ENCODE results near the gene THADA.

The THADA gene

GRCh38 chr2:43319541-43319940, 276.3 kb downstream of the THADA start:
- Histone ChIP-seq H3K4me3 (ENCODE audit: insufficient read depth, low read depth, low read length) (no peak overlapping the region), H3K27ac (ENCODE audit: insufficient read depth, low read depth, low read length, poor library complexity, severe bottlenecking) (no peak overlapping the region), H3K27me3 (ENCODE audit: control insufficient read depth, insufficient read depth, low read length, poor library complexity, severe bottlenecking) (no peaks in the 10 kb centered on the region), H3K36me3 (ENCODE audit: control insufficient read depth, insufficient read depth, low read length) (no peaks in the 10 kb centered on the region), H3K4me1 (ENCODE audit: control insufficient read depth, insufficient read depth, low read length) (no peaks in the 10 kb centered on the region), H3K9me3 (ENCODE audit: control insufficient read depth, low read length) (no peaks in the 10 kb centered on the region)
- WGBS, 2 experiments: 93 to 95% methylated on average over 2 of the region's 2 CpGs

GRCh38 chr2:43318791-43319190, 277.0 kb downstream of the THADA start:
- Histone ChIP-seq H3K36me3 (ENCODE audit: control insufficient read depth, insufficient read depth, low read length) (no peaks in the 10 kb centered on the region), H3K9me3 (ENCODE audit: control insufficient read depth, low read length) (no peaks in the 10 kb centered on the region), H3K4me3 (ENCODE audit: insufficient read depth, low read depth, low read length) (no peak overlapping the region), H3K27ac (ENCODE audit: insufficient read depth, low read depth, low read length, poor library complexity, severe bottlenecking) (no peak overlapping the region), H3K4me1 (ENCODE audit: control insufficient read depth, insufficient read depth, low read length) (no peaks in the 10 kb centered on the region), H3K27me3 (ENCODE audit: control insufficient read depth, insufficient read depth, low read length, poor library complexity, severe bottlenecking) (no peaks in the 10 kb centered on the region)

DNA sequence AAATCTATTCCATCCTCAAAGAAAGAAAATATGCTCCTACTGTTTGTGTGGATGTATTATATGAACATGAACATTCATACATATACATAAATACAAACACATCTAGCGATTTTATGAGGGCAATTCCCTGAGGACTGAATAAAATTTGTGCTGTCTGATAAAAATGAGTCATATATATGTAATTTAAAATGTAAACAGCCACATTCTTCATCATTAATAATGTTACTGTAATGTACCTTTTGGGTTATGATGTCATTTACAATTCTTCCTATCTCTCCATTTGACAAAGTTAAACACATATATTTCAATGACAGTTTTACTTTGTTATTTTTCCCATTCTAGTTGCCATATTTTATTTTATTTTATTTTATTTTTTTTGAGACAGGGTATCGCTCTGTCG, 278.2 kb downstream of the THADA start:
- no peaks in the 10 kb centered on the region for H3K27me3 ChIP-seq (ENCODE audit: control insufficient read depth, insufficient read depth, low read length, poor library complexity, severe bottlenecking)
- no peaks in the 10 kb centered on the region for H3K9me3 ChIP-seq (ENCODE audit: control insufficient read depth, low read length)
- no peak overlapping the region for H3K27ac ChIP-seq (ENCODE audit: insufficient read depth, low read depth, low read length, poor library complexity, severe bottlenecking)
- H3K4me3 ChIP-seq (ENCODE audit: insufficient read depth, low read depth, low read length): no peak overlapping the region
- H3K36me3 ChIP-seq (ENCODE audit: control insufficient read depth, insufficient read depth, low read length): no peaks in the 10 kb centered on the region
- H3K4me1 ChIP-seq (ENCODE audit: control insufficient read depth, insufficient read depth, low read length): no peaks in the 10 kb centered on the region
- 97 to 100% methylated on average over 2 of the region's 3 CpGs for WGBS, 2 experiments

- no peaks in the 10 kb centered on the region for H3K9me3 ChIP-seq (ENCODE audit: control insufficient read depth, low read length)
- H3K27ac ChIP-seq (ENCODE audit: insufficient read depth, low read depth, low read length, poor library complexity, severe bottlenecking): no peak overlapping the region
- H3K27me3 ChIP-seq (ENCODE audit: control insufficient read depth, insufficient read depth, low read length, poor library complexity, severe bottlenecking): no peaks in the 10 kb centered on the region
- 92 to 100% methylated on average over 1 of the region's 1 CpG for WGBS, 2 experiments
- H3K36me3 ChIP-seq (ENCODE audit: control insufficient read depth, insufficient read depth, low read length): no peaks in the 10 kb centered on the region
- H3K4me1 ChIP-seq (ENCODE audit: control insufficient read depth, insufficient read depth, low read length): no peaks in the 10 kb centered on the region
- H3K4me3 ChIP-seq (ENCODE audit: insufficient read depth, low read depth, low read length): no peak overlapping the region
Observed at GRCh38 chr2:43317194-43317593, 278.6 kb downstream of the THADA start.

DNA sequence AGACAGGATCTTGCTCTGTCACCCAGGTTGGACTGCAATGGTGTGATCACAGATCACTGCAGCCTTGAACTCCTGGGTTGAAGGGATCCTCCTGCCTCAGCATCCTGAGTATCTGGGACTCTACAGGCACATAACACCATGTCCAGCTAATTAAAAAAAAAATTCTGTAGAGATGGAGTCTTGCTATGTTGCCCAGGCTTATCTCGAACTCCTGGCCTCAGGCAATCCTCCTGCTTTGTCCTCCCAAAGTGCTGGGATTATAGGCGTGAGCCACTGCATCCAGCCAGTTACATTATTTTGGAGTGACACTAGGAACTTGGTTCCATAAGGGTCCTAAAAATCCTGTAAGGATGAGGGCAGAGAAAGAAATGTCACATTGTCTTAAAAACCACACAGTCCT, 280.4 kb downstream of the THADA start:
- H3K4me3 ChIP-seq (ENCODE audit: insufficient read depth, low read depth, low read length): no peak overlapping the region
- WGBS, 2 experiments: 92 to 97% methylated on average over 2 of the region's 2 CpGs
- no peaks in the 10 kb centered on the region for H3K36me3 ChIP-seq (ENCODE audit: control insufficient read depth, insufficient read depth, low read length)
- no peak overlapping the region for H3K27ac ChIP-seq (ENCODE audit: insufficient read depth, low read depth, low read length, poor library complexity, severe bottlenecking)
- no peaks in the 10 kb centered on the region for H3K27me3 ChIP-seq (ENCODE audit: control insufficient read depth, insufficient read depth, low read length, poor library complexity, severe bottlenecking)
- no peaks in the 10 kb centered on the region for H3K4me1 ChIP-seq (ENCODE audit: control insufficient read depth, insufficient read depth, low read length)
- H3K9me3 ChIP-seq (ENCODE audit: control insufficient read depth, low read length): no peaks in the 10 kb centered on the region

DNA sequence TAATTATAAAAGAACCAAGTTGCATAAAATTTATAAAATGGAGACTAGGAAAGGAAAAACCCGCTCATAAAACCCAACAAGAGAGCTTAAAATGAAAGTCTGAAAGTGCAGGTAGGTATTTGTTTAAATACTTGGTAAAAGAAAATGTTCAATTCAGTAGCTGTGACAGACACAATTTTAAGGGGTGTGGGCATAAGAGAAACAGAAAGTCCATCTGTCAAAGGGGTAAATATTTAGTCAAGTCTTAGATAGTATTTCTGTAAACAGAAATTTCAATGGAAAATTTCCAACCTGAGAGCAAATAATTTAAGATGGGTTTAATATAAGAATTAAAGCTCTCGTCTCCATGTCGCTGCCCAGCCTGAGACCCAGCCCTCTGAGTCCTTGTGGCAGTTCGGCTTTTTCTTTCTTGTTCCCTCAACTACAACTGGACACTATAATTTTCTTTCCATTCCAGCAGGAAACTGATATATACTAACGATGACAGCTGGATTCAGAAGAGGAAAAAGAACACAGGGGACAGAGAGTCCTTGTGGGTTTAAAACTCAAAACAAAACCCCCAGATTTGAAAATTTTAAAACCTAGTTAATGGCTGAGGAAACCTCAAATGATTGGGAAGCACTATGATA, 281.4 kb downstream of the THADA start:
- Histone ChIP-seq H3K4me3 (ENCODE audit: insufficient read depth, low read depth, low read length) (no peak overlapping the region), H3K9me3 (ENCODE audit: control insufficient read depth, low read length) (no peaks in the 10 kb centered on the region), H3K4me1 (ENCODE audit: control insufficient read depth, insufficient read depth, low read length) (no peaks in the 10 kb centered on the region), H3K36me3 (ENCODE audit: control insufficient read depth, insufficient read depth, low read length) (no peaks in the 10 kb centered on the region), H3K27ac (ENCODE audit: insufficient read depth, low read depth, low read length, poor library complexity, severe bottlenecking) (no peak overlapping the region), H3K27me3 (ENCODE audit: control insufficient read depth, insufficient read depth, low read length, poor library complexity, severe bottlenecking) (no peaks in the 10 kb centered on the region)
- 95 to 96% methylated on average over 5 of the region's 5 CpGs for WGBS, 2 experiments

GRCh38 chr2:43313642-43314017, 282.2 kb downstream of the THADA start:
- 92 to 94% methylated on average over 6 of the region's 6 CpGs for WGBS, 2 experiments
- Histone ChIP-seq H3K9me3 (ENCODE audit: control insufficient read depth, low read length) (no peaks in the 10 kb centered on the region), H3K4me3 (ENCODE audit: insufficient read depth, low read depth, low read length) (no peak overlapping the region), H3K36me3 (ENCODE audit: control insufficient read depth, insufficient read depth, low read length) (no peaks in the 10 kb centered on the region), H3K4me1 (ENCODE audit: control insufficient read depth, insufficient read depth, low read length) (no peaks in the 10 kb centered on the region), H3K27ac (ENCODE audit: insufficient read depth, low read depth, low read length, poor library complexity, severe bottlenecking) (no peak overlapping the region), H3K27me3 (ENCODE audit: control insufficient read depth, insufficient read depth, low read length, poor library complexity, severe bottlenecking) (no peaks in the 10 kb centered on the region)

DNA sequence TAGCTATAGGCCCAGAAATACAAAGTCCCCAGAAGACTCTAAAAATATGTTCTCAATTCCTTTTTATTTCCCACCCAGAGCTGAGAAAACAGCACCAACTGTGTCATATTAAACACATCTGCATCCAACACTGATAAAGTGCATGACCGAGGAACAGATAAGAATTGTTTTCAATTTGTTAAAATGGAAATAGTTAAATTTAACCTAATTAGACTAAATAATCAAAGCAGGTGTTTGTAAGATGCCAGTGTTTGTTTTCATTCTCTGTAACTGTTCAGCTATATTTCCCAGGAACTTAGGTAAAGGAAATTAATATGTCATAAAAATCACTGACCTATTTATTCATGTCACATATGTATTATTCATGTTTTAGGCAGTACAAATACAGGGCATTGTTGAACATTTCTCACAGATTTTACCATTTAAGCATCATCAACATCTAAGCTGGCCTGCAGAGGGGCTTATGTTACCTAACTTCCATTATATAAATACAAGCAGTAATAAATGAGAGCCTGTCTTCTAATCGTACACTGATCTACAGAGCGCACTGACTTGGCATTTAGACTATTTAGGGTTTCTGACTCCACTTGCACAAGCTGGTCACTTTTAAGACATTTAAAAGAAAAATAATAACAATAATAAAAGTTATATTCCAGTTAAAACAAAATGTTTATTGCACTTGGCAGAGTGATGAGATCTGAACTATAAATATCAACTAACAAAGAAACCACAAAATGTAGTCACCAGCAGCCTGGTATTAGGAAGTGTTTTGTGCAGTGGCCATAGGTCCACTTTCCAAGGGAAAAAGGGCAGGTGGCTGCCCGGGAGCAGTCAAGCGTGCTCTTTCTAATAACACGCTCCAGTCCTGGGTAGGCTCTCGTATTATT, 282.8 kb downstream of the THADA start:
- WGBS, 2 experiments: 92 to 99% methylated on average over 4 to 7 of the region's 7 CpGs
- Histone ChIP-seq H3K27ac (ENCODE audit: insufficient read depth, low read depth, low read length, poor library complexity, severe bottlenecking) (no peak overlapping the region), H3K36me3 (ENCODE audit: control insufficient read depth, insufficient read depth, low read length) (no peaks in the 10 kb centered on the region), H3K9me3 (ENCODE audit: control insufficient read depth, low read length) (no peaks in the 10 kb centered on the region), H3K4me3 (ENCODE audit: insufficient read depth, low read depth, low read length) (no peak overlapping the region), H3K27me3 (ENCODE audit: control insufficient read depth, insufficient read depth, low read length, poor library complexity, severe bottlenecking) (no peaks in the 10 kb centered on the region), H3K4me1 (ENCODE audit: control insufficient read depth, insufficient read depth, low read length) (no peaks in the 10 kb centered on the region)

DNA sequence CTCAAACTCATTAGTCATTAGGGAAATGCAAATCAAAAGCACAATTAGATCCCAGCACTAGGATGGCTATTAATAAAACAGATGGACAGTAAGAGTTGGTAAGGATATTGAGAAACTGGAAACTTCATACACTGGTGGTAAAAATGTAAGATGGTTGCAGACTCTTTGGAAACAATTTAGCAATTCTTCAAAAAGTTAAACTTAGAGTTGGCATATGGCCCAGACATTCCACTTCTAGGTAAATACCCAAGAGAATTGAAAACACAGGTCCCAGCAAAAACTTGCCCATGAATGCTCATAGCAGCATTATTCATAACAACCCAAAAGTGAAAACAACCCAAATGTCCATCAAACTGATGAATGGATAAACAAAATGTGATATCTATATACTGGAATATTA, 284.6 kb downstream of the THADA start:
- Histone ChIP-seq H3K27me3 (ENCODE audit: control insufficient read depth, insufficient read depth, low read length, poor library complexity, severe bottlenecking) (no peaks in the 10 kb centered on the region), H3K9me3 (ENCODE audit: control insufficient read depth, low read length) (no peaks in the 10 kb centered on the region), H3K27ac (ENCODE audit: insufficient read depth, low read depth, low read length, poor library complexity, severe bottlenecking) (no peak overlapping the region), H3K4me1 (ENCODE audit: control insufficient read depth, insufficient read depth, low read length) (no peaks in the 10 kb centered on the region), H3K36me3 (ENCODE audit: control insufficient read depth, insufficient read depth, low read length) (no peaks in the 10 kb centered on the region), H3K4me3 (ENCODE audit: insufficient read depth, low read depth, low read length) (no peak overlapping the region)

DNA sequence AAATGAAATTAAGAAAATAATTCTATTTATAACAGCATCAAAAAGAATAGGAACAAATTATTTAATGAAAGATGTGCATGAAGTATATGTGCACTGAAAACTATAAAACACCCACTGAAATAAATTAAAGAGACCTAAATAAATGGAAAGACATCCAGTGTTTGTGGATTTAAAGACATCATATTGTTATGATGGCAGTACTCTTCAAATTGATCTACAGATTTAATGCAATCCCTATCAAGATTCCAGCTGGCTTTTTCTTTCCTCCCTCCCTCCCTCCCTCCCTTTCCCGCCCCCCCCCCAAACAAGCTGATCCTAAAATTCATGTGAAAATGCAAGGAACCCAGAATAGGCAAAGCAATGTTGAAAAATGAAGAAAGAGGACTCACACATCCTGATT, 285.9 kb downstream of the THADA start:
- no CpG with 5 or more reads among the region's 1 CpG for WGBS, 2 experiments
- Histone ChIP-seq H3K27ac (ENCODE audit: insufficient read depth, low read depth, low read length, poor library complexity, severe bottlenecking) (no peak overlapping the region), H3K9me3 (ENCODE audit: control insufficient read depth, low read length) (no peaks in the 10 kb centered on the region)

More for the DNA sequence above, 285.9 kb downstream of the THADA start:
- peaks cover 5% of the 10 kb centered on the region for H3K4me1 ChIP-seq (ENCODE audit: control insufficient read depth, insufficient read depth, low read length)
- no peak overlapping the region for H3K4me3 ChIP-seq (ENCODE audit: insufficient read depth, low read depth, low read length)
- H3K36me3 ChIP-seq (ENCODE audit: control insufficient read depth, insufficient read depth, low read length): no peaks in the 10 kb centered on the region
- H3K27me3 ChIP-seq (ENCODE audit: control insufficient read depth, insufficient read depth, low read length, poor library complexity, severe bottlenecking): no peaks in the 10 kb centered on the region
